IPS-11a (cell line): Measurements from ENCODE around the gene EYA2.

Experiments
- H3K4me3 ChIP-seq: one replicate; pipeline ENCODE4 v1.5.1; 2013; ENCODE audit warnings: low read depth, low read length, control low read depth

EYA2 gene

GRCh38 chr20:47237715-47238114 lies 343.1 kb downstream of the EYA2 start:
- no peak overlapping the region for H3K4me3 ChIP-seq
